Right lobe of liver (tissue), 6 donors: ENCODE data around the gene WNT1. TPM values are rescaled to one million over a fixed set of nuclear protein-coding genes. Genes with fewer than 3 reads are reported as not detected.

Experiments
- ATAC-seq, 4 donors: fragments of 200-7000 bp; cut with Tn5 transposase; one replicate each; pipeline ENCODE4 v1.9.1; 2020; ENCODE audit warnings: mild to moderate bottlenecking in 4 of 4, moderate library complexity in 4 of 4
- DNase-seq, 3 donors: peaks; one replicate each; pipeline ENCODE4 v3.0.0-alpha.2; 2020
- H3K27ac ChIP-seq, 3 donors: fragments of 200-600 bp; one replicate each; pipeline ENCODE4 v1.8.0; 2022
- H3K27me3 ChIP-seq, 2 donors: fragments of 200-600 bp; one replicate each; pipeline ENCODE4 v1.8.0; 2022
- H3K36me3 ChIP-seq, 4 donors: fragments of 200-600 bp; sonication (generic) in 1 of 4; one replicate each; pipeline versions ENCODE4 v1.5.1 to v1.8.0; 2017 to 2022; ENCODE audit warnings: control low read depth in 1 of 4
- H3K4me1 ChIP-seq, 4 donors: fragments of 200-600 bp; sonication (generic) in 1 of 4; one replicate each; pipeline versions ENCODE4 v1.5.1 to v1.8.0; 2017 to 2022; ENCODE audit warnings: control low read depth in 1 of 4
- H3K4me3 ChIP-seq, 3 donors: fragments of 200-600 bp; one replicate each; pipeline ENCODE4 v1.8.0; 2022
- H3K9me3 ChIP-seq, 4 donors: fragments of 200-600 bp; sonication (generic) in 1 of 4; one replicate each; pipeline versions ENCODE4 v1.5.1 to v1.8.0; 2017 to 2022; ENCODE audit warnings: control low read depth in 1 of 4
- CTCF ChIP-seq, 4 donors: fragments of 200-600 bp in 3 of 4; fragments of 450-650 bp in 1 of 4; IDR thresholded peaks; one replicate each; pipeline versions ENCODE4 v1.5.1 to v1.8.0; 2016 to 2022; ENCODE audit warnings: antibody characterized with exemption in 4 of 4, mild to moderate bottlenecking in 2 of 4
- POLR2A ChIP-seq: fragments of 450-650 bp; IDR thresholded peaks from one replicate; pipeline ENCODE4 v1.6.1; 2017; ENCODE audit warnings: antibody characterized with exemption, mild to moderate bottlenecking
- WGBS: methylation state at CpG from one replicate; pipeline ENCODE4 v1.1.6; 2018; ENCODE audit warnings: low coverage, low lambda C conversion rate; ENCODE audit not compliant: insufficient coverage; ENCODE audit errors: missing lambda C conversion rate; 5-methylcytosine and 5-hydroxymethylcytosine counted together
- intact Hi-C, 2 donors: fragments of 100-400 bp; cut with DNase I; formaldehyde crosslinking; loops; one replicate each; pipeline versions ENCODE4 v1.11.2 to v1.14.1; 2022
- total RNA-seq, 6 experiments: library from RNA; depleted of rRNA in 2 of 6; stranded (reverse); fragments of >200 nt in 2 of 6; fragmentation: NEBNext Ultra II Directional in 3 of 6; extraction: Animal tissue kit (Norgen Biotek cat#: 25700) in 3 of 6; gene quantifications; one replicate each; pipeline versions ENCODE4 v1.1.0 to v1.2.4, GENCODE V29; 2016 to 2023
- donor health status: DM: no; HTN: yes; CAD: no.
- donor health status: DM: no; HTN: no; CAD: no.
- donor health status: DM: no; HTN: no; CAD: no.
- donor health status: DM: no; HTN: yes; CAD: no.
- donor health status: DM: no; HTN: yes; CAD: no.

Gene WNT1
- total RNA-seq, 6 experiments from 2014 or later: not detected

DNA sequence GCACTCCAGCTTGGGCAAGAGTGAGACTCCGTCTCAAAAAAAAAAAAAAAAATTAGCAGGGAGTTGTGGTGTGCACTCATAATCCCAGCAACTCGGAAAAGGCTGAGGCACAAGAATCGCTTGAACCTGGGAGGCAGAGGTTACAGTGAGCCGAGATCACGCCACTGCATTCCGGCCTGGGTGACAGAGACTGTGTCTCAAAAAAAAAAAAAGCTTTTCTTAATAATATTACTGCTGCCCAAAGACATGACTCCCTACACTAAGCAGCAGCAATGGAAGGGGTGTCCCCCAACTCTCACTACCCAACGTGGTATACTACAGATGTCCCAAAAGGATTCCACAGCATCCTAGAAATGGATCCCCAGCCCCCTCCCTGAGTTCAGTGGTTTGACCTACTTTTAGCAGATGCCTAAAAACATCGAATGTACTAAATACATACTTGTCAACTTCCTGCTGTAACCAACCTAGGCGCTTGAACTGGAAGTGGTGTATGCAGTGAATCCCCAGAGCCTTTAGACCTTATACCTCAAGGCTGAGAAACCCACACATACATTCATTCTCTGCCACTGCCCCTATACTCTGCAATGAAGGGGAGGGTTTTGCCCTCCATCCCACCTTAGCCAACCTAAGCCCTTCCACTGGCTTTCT is 44.3 kb upstream of the WNT1 start:
- peaks cover 0 to 1% (median 0%) of the 10 kb centered on the region in 4 donors for H3K4me1 ChIP-seq
- WGBS: 50% methylated on average over 3 of the region's 9 CpGs
- ATAC-seq (peak in 2 of 4 donors; percentile 29 to 30), DNase-seq (no peak)
- intact Hi-C loops: loop anchor here (10.0 kb wide), 1 partner anchor 79 kb away; the partner anchor contains the start of gene DDX23 (in 2 of the 2)
- no peaks in the 10 kb centered on the region for H3K27me3 ChIP-seq
- TF ChIP-seq POLR2A: no peak
- no peak for TF ChIP-seq CTCF (IDR thresholded peaks at IDR 0.05)
- peaks cover 0 to 3% (median 1%) of the 10 kb centered on the region in 4 donors for H3K36me3 ChIP-seq
- no peak overlapping the region for H3K4me3 ChIP-seq
- peak overlapping the region in 1 of 3 donors; percentile 21 for H3K27ac ChIP-seq
- no peaks in the 10 kb centered on the region for H3K9me3 ChIP-seq

GRCh38 chr12:48934312-48934706 is 43.8 kb upstream of the WNT1 start:
- Histone ChIP-seq H3K36me3 (peaks cover 0 to 8% (median 2%) of the 10 kb centered on the region in 4 donors), H3K27me3 (no peaks in the 10 kb centered on the region), H3K9me3 (no peaks in the 10 kb centered on the region), H3K4me1 (peaks cover 0 to 1% (median 0%) of the 10 kb centered on the region in 4 donors), H3K27ac (no peak overlapping the region), H3K4me3 (no peak overlapping the region)
- TF ChIP-seq CTCF (IDR thresholded peaks at IDR 0.05) (peak in 3 of 4 donors; percentile 25 to 37 (median 31)), POLR2A (no peak)
- DNase-seq: no peak
- intact Hi-C loops: loop anchor here (10.0 kb wide), 1 partner anchor 80 kb away; the partner anchor contains the start of gene DDX23 (in 2 of the 2)
- peak in 2 of 4 donors; percentile 27 to 28 for ATAC-seq
- WGBS: no CpG with 5 or more reads among the region's 1 CpG

GRCh38 chr12:48936379-48936979 is 41.6 kb upstream of the WNT1 start:
- ATAC-seq (peak; percentile 76 to 87 (median 84)), DNase-seq (peak; percentile 67 to 71 (median 69))
- intact Hi-C loops: loop anchor here (10.0 kb wide), 1 partner anchor 82 kb away; the partner anchor contains the start of gene DDX23 (in 2 of the 2)
- H3K36me3 ChIP-seq: peaks cover 0 to 24% (median 10%) of the 10 kb centered on the region in 4 donors
- no peak overlapping the region for H3K27ac ChIP-seq
- H3K27me3 ChIP-seq: no peaks in the 10 kb centered on the region
- H3K9me3 ChIP-seq: no peaks in the 10 kb centered on the region
- H3K4me3 ChIP-seq: no peak overlapping the region
- H3K4me1 ChIP-seq: peaks cover 0 to 1% (median 0%) of the 10 kb centered on the region in 4 donors
- TF ChIP-seq CTCF (IDR thresholded peaks at IDR 0.05) (peak; percentile 77 to 95 (median 94)), POLR2A (no peak)

DNA sequence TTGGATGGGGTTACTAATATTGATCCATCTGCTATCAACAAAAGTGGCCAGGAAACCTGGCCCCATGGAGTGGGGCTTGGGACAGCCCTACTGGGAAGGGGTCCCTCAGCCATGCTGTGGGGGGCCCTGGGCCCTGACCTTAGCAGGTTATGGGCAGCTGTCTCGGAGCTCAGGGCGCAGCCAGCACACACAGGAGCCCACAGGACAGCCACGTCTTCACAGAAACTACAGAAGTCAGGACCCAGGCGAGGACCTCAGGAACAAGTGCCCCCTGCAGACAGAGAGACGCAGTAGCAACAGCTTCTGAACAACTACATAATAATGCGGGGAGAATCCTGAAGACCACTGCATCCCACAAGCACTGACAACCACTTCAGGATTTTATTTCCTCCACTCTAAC is 41.0 kb upstream of the WNT1 start:
- no CpG with 5 or more reads among the region's 6 CpGs for WGBS
- ATAC-seq (no peak), DNase-seq (no peak)
- no peak overlapping the region for H3K4me3 ChIP-seq
- no peaks in the 10 kb centered on the region for H3K9me3 ChIP-seq
- H3K27ac ChIP-seq: no peak overlapping the region
- peaks cover 0 to 1% (median 0%) of the 10 kb centered on the region in 4 donors for H3K4me1 ChIP-seq
- intact Hi-C loops: loop anchor here (10.0 kb wide), 1 partner anchor 82 kb away; the partner anchor contains the start of gene DDX23 (in 2 of the 2)
- no peaks in the 10 kb centered on the region for H3K27me3 ChIP-seq
- H3K36me3 ChIP-seq: peaks cover 0 to 24% (median 10%) of the 10 kb centered on the region in 4 donors
- TF ChIP-seq POLR2A: no peak
- no peak for TF ChIP-seq CTCF (IDR thresholded peaks at IDR 0.05)
